Measurements from ENCODE around the gene TBPL1. TPM values are rescaled to one million over a fixed set of nuclear protein-coding genes. Genes with fewer than 3 reads are reported as not detected.

The TBPL1 gene
- total and polyA plus RNA-seq, 10 of the 15 experiments (the other 5 are each of a cell fraction or from before 2014, with no cell fraction given), result 34.6 to 71.2 (median 43.0) TPM

- Histone ChIP-seq H3K27ac (ENCODE audit: control insufficient read depth, insufficient read depth) (no peak overlapping the region), H3K4me3 (no peak overlapping the region), H3K79me2 (ENCODE audit: control insufficient read depth, insufficient read depth, low read length) (no peaks in the 10 kb centered on the region), H3K9me3 (replicated peaks; ENCODE audit: control insufficient read depth, insufficient read depth, low read length) (no peaks in the 10 kb centered on the region), H3K27me3 (replicated peaks in 1 of 2; ENCODE audit: control insufficient read depth in 2 of 2, insufficient read depth in 2 of 2, low read length in 1 of 2) (0 out of 4 replicates have a peak, but pooled peaks cover 0 to 1% of the 10 kb centered on the region in 2 experiments), H3K36me3 (ENCODE audit: control insufficient read depth in 2 of 2, insufficient read depth in 2 of 2, low read length in 1 of 2) (no peaks in the 10 kb centered on the region), H2AFZ (ENCODE audit: control insufficient read depth, low read depth, low read length) (no peak overlapping the region), H3K4me2 (ENCODE audit: control insufficient read depth, insufficient read depth) (no peak overlapping the region), H3K9ac (ENCODE audit: control insufficient read depth, insufficient read depth, low read length) (no peak overlapping the region), H3K4me1 (ENCODE audit: control insufficient read depth, insufficient read depth, low read length) (no peaks in the 10 kb centered on the region), H4K20me1 (ENCODE audit: control insufficient read depth, insufficient read depth) (no peaks in the 10 kb centered on the region)
- DNase-seq (ENCODE audit: low read depth, low spot score) (no peak), ATAC-seq (no peak), FAIRE-seq (no peak)
- POLR2A ChIA-PET, result no interaction called here
- RAD21 ChIA-PET (ENCODE audit: unreplicated experiment), result no interaction called here
- SMC1A ChIA-PET (ENCODE audit: uncharacterized antibody, unreplicated experiment), result interaction anchor here (1.0 kb wide), 1 partner anchor 26 kb away, joined by 3 read pairs; no protein-coding TSS in a partner anchor
- CTCF ChIA-PET, result no interaction called here
- 48% methylated on average over 2 of the region's 2 CpGs for WGBS (ENCODE audit: insufficient coverage, insufficient replicate concordance, low lambda C conversion rate, missing lambda C conversion rate)
- no TSS peak for BruUV-seq (replicated peaks)
- in situ Hi-C loops (cut with MboI) (no loop called here), intact Hi-C loops (cut with micrococcal nuclease; ENCODE audit: unreplicated experiment) (no loop called here)
- TF ChIP-seq, protein P1, sequence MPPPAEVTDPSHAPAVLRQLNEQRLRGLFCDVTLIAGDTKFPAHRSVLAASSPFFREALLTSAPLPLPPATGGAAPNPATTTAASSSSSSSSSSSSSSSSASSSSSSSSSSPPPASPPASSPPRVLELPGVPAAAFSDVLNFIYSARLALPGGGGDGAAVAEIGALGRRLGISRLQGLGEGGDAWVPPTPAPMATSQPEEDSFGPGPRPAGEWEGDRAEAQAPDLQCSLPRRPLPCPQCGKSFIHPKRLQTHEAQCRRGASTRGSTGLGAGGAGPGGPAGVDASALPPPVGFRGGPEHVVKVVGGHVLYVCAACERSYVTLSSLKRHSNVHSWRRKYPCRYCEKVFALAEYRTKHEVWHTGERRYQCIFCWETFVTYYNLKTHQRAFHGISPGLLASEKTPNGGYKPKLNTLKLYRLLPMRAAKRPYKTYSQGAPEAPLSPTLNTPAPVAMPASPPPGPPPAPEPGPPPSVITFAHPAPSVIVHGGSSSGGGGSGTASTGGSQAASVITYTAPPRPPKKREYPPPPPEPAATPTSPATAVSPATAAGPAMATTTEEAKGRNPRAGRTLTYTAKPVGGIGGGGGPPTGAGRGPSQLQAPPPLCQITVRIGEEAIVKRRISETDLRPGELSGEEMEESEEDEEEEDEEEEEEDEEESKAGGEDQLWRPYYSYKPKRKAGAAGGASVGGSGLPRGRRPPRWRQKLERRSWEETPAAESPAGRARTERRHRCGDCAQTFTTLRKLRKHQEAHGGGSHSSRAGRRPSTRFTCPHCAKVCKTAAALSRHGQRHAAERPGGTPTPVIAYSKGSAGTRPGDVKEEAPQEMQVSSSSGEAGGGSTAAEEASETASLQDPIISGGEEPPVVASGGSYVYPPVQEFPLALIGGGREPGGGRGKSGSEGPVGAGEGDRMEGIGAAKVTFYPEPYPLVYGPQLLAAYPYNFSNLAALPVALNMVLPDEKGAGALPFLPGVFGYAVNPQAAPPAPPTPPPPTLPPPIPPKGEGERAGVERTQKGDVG (CRISPR knock-in tag; IDR thresholded peaks at IDR 0.05), result no peak
- no peak for TF ChIP-seq E2F8 (IDR thresholded peaks at IDR 0.05; ENCODE audit: low read depth, partially characterized antibody)
- no peak for TF ChIP-seq MEF2A (IDR thresholded peaks at IDR 0.05; ENCODE audit: insufficient read depth, low read depth, low read length)
- no peak for TF ChIP-seq RAD21 (IDR thresholded peaks at IDR 0.05; ENCODE audit: insufficient read depth, low read depth, low read length)
- no peak for TF ChIP-seq CEBPB (IDR thresholded peaks at IDR 0.05; ENCODE audit: borderline replicate concordance in 1 of 2, low read depth in 2 of 2, low read length in 2 of 2)
- TF ChIP-seq RB1 (IDR thresholded peaks at IDR 0.05; ENCODE audit: borderline replicate concordance), result no peak
- TF ChIP-seq POLR2A (IDR thresholded peaks at IDR 0.05; ENCODE audit: low read depth, low read length), result no peak
- no peak for TF ChIP-seq IRF4 (IDR thresholded peaks at IDR 0.05; ENCODE audit: low read depth, low read length)
- no peak for TF ChIP-seq BCL3 (IDR thresholded peaks at IDR 0.05; ENCODE audit: borderline replicate concordance, insufficient read depth, low read depth, low read length, poor library complexity, severe bottlenecking)
- TF ChIP-seq MAX (IDR thresholded peaks at IDR 0.05; ENCODE audit: low read depth, low read length), result no peak
- no peak for TF ChIP-seq RUNX3 (IDR thresholded peaks at IDR 0.05; ENCODE audit: low read length)
- TF ChIP-seq SREBF2 (IDR thresholded peaks at IDR 0.05; ENCODE audit: low read length), result no peak
- no peak for TF ChIP-seq EED (IDR thresholded peaks at IDR 0.05; ENCODE audit: low read depth)
- no peak for TF ChIP-seq MYB (IDR thresholded peaks at IDR 0.05; ENCODE audit: borderline replicate concordance, low read depth, low read length)
- TF ChIP-seq RFX5 (IDR thresholded peaks at IDR 0.05; ENCODE audit: low read depth, low read length), result no peak
- no peak for TF ChIP-seq CBFB (IDR thresholded peaks at IDR 0.05; ENCODE audit: low read depth)
- no peak for TF ChIP-seq KLF5 (IDR thresholded peaks at IDR 0.05; ENCODE audit: partially characterized antibody)
- no peak for TF ChIP-seq MTA2 (IDR thresholded peaks at IDR 0.05; ENCODE audit: low read depth)
Measured at GRCh38 chr6:134031696-134032255, 78.8 kb downstream of the TBPL1 start.
